Measurements from ENCODE around the gene RAB3C. TPM values are rescaled to one million over a fixed set of nuclear protein-coding genes. Genes with fewer than 3 reads are reported as not detected.
"Not testable (repeated sequence)": the region's sequence is repeated elsewhere in the genome, so short reads cannot be mapped to it uniquely, and the experiment has no call there.

The RAB3C gene
- total and polyA plus RNA-seq, 2 donors (not counting 1 experiment from before 2014, with no cell fraction given): not detected

DNA sequence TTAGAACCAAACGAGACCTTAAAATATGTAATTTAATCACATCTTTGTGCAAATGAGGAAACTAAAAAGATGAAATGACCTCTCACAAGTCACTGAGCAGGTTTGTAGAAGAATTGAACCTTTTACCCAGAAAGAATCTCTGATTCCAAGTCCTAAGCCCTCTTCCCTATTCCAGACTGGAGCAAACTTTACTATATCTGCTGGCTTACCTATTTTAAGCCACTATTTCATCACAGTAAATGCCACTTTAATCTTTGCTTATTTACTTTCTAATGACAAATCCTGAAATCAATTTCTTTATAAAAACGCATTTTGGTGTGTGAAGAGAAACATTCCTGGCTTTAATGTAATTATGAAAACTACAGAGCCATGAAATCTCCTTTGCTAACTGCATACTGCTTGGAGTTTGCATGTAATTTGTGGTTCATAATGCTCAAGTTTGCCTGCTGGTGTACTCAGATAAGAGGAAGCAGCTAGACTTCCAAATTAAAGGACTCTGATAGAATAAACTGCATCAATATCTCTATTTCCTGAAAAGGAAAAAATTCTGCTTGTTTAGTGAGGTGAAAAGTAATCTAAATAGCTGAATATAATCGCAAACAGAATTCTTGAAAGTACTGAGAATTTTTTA lies 121.2 kb downstream of the RAB3C start:
- no peak overlapping the region for H3K4me3 ChIP-seq (replicated peaks in 1 of 4; ENCODE audit: control extremely low read depth in 1 of 4, insufficient read depth in 1 of 4, low read depth in 3 of 4, low read length in 4 of 4)
- no peaks in the 10 kb centered on the region for H3K27me3 ChIP-seq (ENCODE audit: control insufficient read depth, insufficient read depth, low read length)
- no peak for DNase-seq (ENCODE audit: low read depth in 2 of 2)
- TF ChIP-seq, protein P1, sequence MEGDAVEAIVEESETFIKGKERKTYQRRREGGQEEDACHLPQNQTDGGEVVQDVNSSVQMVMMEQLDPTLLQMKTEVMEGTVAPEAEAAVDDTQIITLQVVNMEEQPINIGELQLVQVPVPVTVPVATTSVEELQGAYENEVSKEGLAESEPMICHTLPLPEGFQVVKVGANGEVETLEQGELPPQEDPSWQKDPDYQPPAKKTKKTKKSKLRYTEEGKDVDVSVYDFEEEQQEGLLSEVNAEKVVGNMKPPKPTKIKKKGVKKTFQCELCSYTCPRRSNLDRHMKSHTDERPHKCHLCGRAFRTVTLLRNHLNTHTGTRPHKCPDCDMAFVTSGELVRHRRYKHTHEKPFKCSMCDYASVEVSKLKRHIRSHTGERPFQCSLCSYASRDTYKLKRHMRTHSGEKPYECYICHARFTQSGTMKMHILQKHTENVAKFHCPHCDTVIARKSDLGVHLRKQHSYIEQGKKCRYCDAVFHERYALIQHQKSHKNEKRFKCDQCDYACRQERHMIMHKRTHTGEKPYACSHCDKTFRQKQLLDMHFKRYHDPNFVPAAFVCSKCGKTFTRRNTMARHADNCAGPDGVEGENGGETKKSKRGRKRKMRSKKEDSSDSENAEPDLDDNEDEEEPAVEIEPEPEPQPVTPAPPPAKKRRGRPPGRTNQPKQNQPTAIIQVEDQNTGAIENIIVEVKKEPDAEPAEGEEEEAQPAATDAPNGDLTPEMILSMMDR (conservative IDR thresholded peaks at IDR 0.05 in 1 of 2, IDR thresholded peaks at IDR 0.05 in 1 of 2; ENCODE audit: low read depth in 1 of 2, low read length in 2 of 2): no peak
- TF ChIP-seq EZH2 (IDR thresholded peaks at IDR 0.05; ENCODE audit: low read length, missing control alignments): no peak
- H3K4me2 ChIP-seq (ENCODE audit: extremely low read depth, insufficient read depth, low read length): no peak overlapping the region
- H3K9ac ChIP-seq (ENCODE audit: insufficient read depth, low read length): no peak overlapping the region
- H3K4me1 ChIP-seq (ENCODE audit: control insufficient read depth, extremely low read depth, insufficient read depth, low read length): no peaks in the 10 kb centered on the region
- H3K79me2 ChIP-seq (ENCODE audit: control insufficient read depth, insufficient read depth, low read length): no peaks in the 10 kb centered on the region
- H4K20me1 ChIP-seq (ENCODE audit: control insufficient read depth, extremely low read depth, insufficient read depth, low read length): no peaks in the 10 kb centered on the region
- no peak overlapping the region for H3K27ac ChIP-seq (ENCODE audit: insufficient read depth, low read length)
- no peak overlapping the region for H2AFZ ChIP-seq (ENCODE audit: low read length)
- no peaks in the 10 kb centered on the region for H3K9me3 ChIP-seq (ENCODE audit: control insufficient read depth, insufficient read depth, low read depth, low read length)
- no peaks in the 10 kb centered on the region for H3K36me3 ChIP-seq (ENCODE audit: control insufficient read depth, insufficient read depth, low read length)

DNA sequence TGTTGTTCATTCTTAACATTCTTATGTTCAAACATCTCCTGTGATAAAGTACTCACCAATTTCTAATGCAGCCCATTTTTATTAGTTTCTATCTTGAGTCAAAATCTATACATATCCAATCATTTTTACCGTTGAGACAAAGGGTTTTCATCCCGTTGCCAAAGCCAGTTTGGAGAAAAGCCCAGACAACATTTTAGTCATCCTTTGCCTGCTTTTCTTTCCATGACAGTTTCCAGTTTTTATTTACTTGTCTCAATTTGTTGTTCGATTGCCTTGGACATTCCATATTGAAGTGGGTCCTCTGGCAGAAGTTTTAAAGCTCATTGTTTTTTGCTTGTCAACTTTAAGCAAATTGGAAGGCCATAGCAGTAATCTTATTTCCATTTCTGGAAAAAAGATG lies 123.9 kb downstream of the RAB3C start:
- H3K4me2 ChIP-seq (ENCODE audit: extremely low read depth, insufficient read depth, low read length): no peak overlapping the region
- no peak overlapping the region for H3K9ac ChIP-seq (ENCODE audit: insufficient read depth, low read length)
- H3K36me3 ChIP-seq (ENCODE audit: control insufficient read depth, insufficient read depth, low read length): no peaks in the 10 kb centered on the region
- no peak for TF ChIP-seq EZH2 (IDR thresholded peaks at IDR 0.05; ENCODE audit: low read length, missing control alignments)
- TF ChIP-seq, protein P1 (conservative IDR thresholded peaks at IDR 0.05 in 1 of 2, IDR thresholded peaks at IDR 0.05 in 1 of 2; ENCODE audit: low read depth in 1 of 2, low read length in 2 of 2): no peak
- H3K9me3 ChIP-seq (ENCODE audit: control insufficient read depth, insufficient read depth, low read depth, low read length): no peaks in the 10 kb centered on the region
- no peaks in the 10 kb centered on the region for H3K79me2 ChIP-seq (ENCODE audit: control insufficient read depth, insufficient read depth, low read length)
- no peak overlapping the region for H3K27ac ChIP-seq (ENCODE audit: insufficient read depth, low read length)
- H3K4me3 ChIP-seq (replicated peaks in 1 of 4; ENCODE audit: control extremely low read depth in 1 of 4, insufficient read depth in 1 of 4, low read depth in 3 of 4, low read length in 4 of 4): no peak overlapping the region
- no peaks in the 10 kb centered on the region for H4K20me1 ChIP-seq (ENCODE audit: control insufficient read depth, extremely low read depth, insufficient read depth, low read length)
- no peaks in the 10 kb centered on the region for H3K4me1 ChIP-seq (ENCODE audit: control insufficient read depth, extremely low read depth, insufficient read depth, low read length)
- H3K27me3 ChIP-seq (ENCODE audit: control insufficient read depth, insufficient read depth, low read length): no peaks in the 10 kb centered on the region
- no peak for DNase-seq (ENCODE audit: low read depth in 2 of 2)
- H2AFZ ChIP-seq (ENCODE audit: low read length): no peak overlapping the region

DNA sequence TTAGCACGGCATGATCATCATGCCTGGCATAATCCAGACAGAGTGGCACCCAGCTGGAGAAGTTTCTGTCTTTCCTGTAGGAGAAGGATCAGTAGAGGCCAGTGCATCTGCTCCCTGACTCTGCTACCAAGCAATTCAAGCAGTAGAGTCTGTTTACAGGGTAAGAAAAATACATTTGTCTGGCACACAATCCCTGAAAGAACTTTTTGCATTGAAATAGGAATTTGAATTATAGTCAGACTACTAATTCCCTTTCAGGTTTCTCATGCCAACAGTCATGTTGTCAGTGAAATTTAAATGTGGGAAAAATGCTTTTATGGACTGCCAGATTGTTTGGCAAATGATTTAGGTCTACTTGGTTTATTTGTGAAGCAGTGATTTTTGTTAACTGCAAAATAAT lies 125.6 kb downstream of the RAB3C start:
- H3K4me1 ChIP-seq (ENCODE audit: control insufficient read depth, extremely low read depth, insufficient read depth, low read length): no peaks in the 10 kb centered on the region
- H3K9me3 ChIP-seq (ENCODE audit: control insufficient read depth, insufficient read depth, low read depth, low read length): no peaks in the 10 kb centered on the region
- TF ChIP-seq, protein P1 (conservative IDR thresholded peaks at IDR 0.05 in 1 of 2, IDR thresholded peaks at IDR 0.05 in 1 of 2; ENCODE audit: low read depth in 1 of 2, low read length in 2 of 2): no peak
- no peak for TF ChIP-seq EZH2 (IDR thresholded peaks at IDR 0.05; ENCODE audit: low read length, missing control alignments)
- H3K36me3 ChIP-seq (ENCODE audit: control insufficient read depth, insufficient read depth, low read length): no peaks in the 10 kb centered on the region
- no peak overlapping the region for H2AFZ ChIP-seq (ENCODE audit: low read length)
- no peaks in the 10 kb centered on the region for H4K20me1 ChIP-seq (ENCODE audit: control insufficient read depth, extremely low read depth, insufficient read depth, low read length)
- no peaks in the 10 kb centered on the region for H3K27me3 ChIP-seq (ENCODE audit: control insufficient read depth, insufficient read depth, low read length)
- no peaks in the 10 kb centered on the region for H3K79me2 ChIP-seq (ENCODE audit: control insufficient read depth, insufficient read depth, low read length)
- no peak overlapping the region for H3K9ac ChIP-seq (ENCODE audit: insufficient read depth, low read length)
- no peak overlapping the region for H3K27ac ChIP-seq (ENCODE audit: insufficient read depth, low read length)
- H3K4me2 ChIP-seq (ENCODE audit: extremely low read depth, insufficient read depth, low read length): no peak overlapping the region
- DNase-seq (ENCODE audit: low read depth in 2 of 2): no peak
- no peak overlapping the region for H3K4me3 ChIP-seq (replicated peaks in 1 of 4; ENCODE audit: control extremely low read depth in 1 of 4, insufficient read depth in 1 of 4, low read depth in 3 of 4, low read length in 4 of 4)

DNA sequence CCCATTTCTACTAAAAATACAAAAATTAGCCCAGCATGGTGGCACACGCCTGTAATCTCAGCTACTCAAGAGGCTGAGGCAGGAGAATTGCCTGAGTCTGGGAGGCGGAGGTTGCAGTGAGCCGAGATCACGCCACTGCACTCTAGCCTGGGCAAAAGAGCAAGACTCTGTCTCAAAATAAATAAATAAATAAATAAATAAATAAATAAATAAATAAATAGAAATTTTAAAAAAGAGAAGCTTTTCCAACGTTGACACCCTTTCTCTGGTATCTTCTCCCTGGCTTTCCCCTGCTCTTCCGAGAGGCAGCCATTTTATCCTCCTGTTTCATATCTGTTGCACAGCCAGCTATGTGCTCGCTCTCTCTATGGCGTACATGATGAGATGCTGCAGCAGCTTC lies 127.5 kb downstream of the RAB3C start:
- H3K27me3 ChIP-seq (ENCODE audit: control insufficient read depth, insufficient read depth, low read length); DNase-seq (ENCODE audit: low read depth in 2 of 2); H2AFZ ChIP-seq (ENCODE audit: low read length); H4K20me1 ChIP-seq (ENCODE audit: control insufficient read depth, extremely low read depth, insufficient read depth, low read length); H3K9me3 ChIP-seq (ENCODE audit: control insufficient read depth, insufficient read depth, low read depth, low read length); H3K4me2 ChIP-seq (ENCODE audit: extremely low read depth, insufficient read depth, low read length); H3K9ac ChIP-seq (ENCODE audit: insufficient read depth, low read length); H3K36me3 ChIP-seq (ENCODE audit: control insufficient read depth, insufficient read depth, low read length); H3K79me2 ChIP-seq (ENCODE audit: control insufficient read depth, insufficient read depth, low read length); H3K4me1 ChIP-seq (ENCODE audit: control insufficient read depth, extremely low read depth, insufficient read depth, low read length); H3K27ac ChIP-seq (ENCODE audit: insufficient read depth, low read length); H3K4me3 ChIP-seq (replicated peaks in 1 of 4; ENCODE audit: control extremely low read depth in 1 of 4, insufficient read depth in 1 of 4, low read depth in 3 of 4, low read length in 4 of 4): not testable (repeated sequence)
